ENCODE results near the gene ZBTB16.

The ZBTB16 gene

GRCh38 chr11:114211444-114212121 lies 152.1 kb downstream of the ZBTB16 start:
- TF ChIP-seq CTCF (IDR thresholded peaks at IDR 0.05; ENCODE audit: insufficient read depth, missing control alignments), result no peak
- no peak for FAIRE-seq
- no peak for DNase-seq (ENCODE audit: insufficient read length, low spot score)

GRCh38 chr11:114213622-114214021 lies 154.1 kb downstream of the ZBTB16 start:
- DNase-seq (ENCODE audit: insufficient read length, low spot score) (no peak), FAIRE-seq (no peak)
- no peak for TF ChIP-seq CTCF (IDR thresholded peaks at IDR 0.05; ENCODE audit: insufficient read depth, missing control alignments)

- no peak for TF ChIP-seq CTCF (IDR thresholded peaks at IDR 0.05; ENCODE audit: insufficient read depth, missing control alignments)
- FAIRE-seq (no peak), DNase-seq (ENCODE audit: insufficient read length, low spot score) (no peak)
These were observed 155.9 kb downstream of the ZBTB16 start for GRCh38 chr11:114215428-114215827.

GRCh38 chr11:114215871-114216795 lies 156.6 kb downstream of the ZBTB16 start:
- no peak for TF ChIP-seq CTCF (IDR thresholded peaks at IDR 0.05; ENCODE audit: insufficient read depth, missing control alignments)
- FAIRE-seq (no peak), DNase-seq (ENCODE audit: insufficient read length, low spot score) (no peak)

- no peak for DNase-seq (ENCODE audit: insufficient read length, low spot score)
- TF ChIP-seq CTCF (IDR thresholded peaks at IDR 0.05; ENCODE audit: insufficient read depth, missing control alignments), result no peak
- no peak for FAIRE-seq
These were observed 157.3 kb downstream of the ZBTB16 start for GRCh38 chr11:114216796-114217180.

- FAIRE-seq (no peak), DNase-seq (ENCODE audit: insufficient read length, low spot score) (no peak)
- TF ChIP-seq CTCF (IDR thresholded peaks at IDR 0.05; ENCODE audit: insufficient read depth, missing control alignments), result no peak
These were observed 159.0 kb downstream of the ZBTB16 start for GRCh38 chr11:114218508-114218907.

All from D721Med (cell line).